Hepatic stellate cell (primary cell): Measurements from ENCODE around the gene NFYC.
"Not testable (repeated sequence)": the region's sequence is repeated elsewhere in the genome, so short reads cannot be mapped to it uniquely, and the experiment has no call there.

ENCODE experiments used
- DNase-seq: peaks from one replicate; pipeline ENCODE4 v3.0.0; 2011; ENCODE audit warnings: low spot score

Gene NFYC

DNA sequence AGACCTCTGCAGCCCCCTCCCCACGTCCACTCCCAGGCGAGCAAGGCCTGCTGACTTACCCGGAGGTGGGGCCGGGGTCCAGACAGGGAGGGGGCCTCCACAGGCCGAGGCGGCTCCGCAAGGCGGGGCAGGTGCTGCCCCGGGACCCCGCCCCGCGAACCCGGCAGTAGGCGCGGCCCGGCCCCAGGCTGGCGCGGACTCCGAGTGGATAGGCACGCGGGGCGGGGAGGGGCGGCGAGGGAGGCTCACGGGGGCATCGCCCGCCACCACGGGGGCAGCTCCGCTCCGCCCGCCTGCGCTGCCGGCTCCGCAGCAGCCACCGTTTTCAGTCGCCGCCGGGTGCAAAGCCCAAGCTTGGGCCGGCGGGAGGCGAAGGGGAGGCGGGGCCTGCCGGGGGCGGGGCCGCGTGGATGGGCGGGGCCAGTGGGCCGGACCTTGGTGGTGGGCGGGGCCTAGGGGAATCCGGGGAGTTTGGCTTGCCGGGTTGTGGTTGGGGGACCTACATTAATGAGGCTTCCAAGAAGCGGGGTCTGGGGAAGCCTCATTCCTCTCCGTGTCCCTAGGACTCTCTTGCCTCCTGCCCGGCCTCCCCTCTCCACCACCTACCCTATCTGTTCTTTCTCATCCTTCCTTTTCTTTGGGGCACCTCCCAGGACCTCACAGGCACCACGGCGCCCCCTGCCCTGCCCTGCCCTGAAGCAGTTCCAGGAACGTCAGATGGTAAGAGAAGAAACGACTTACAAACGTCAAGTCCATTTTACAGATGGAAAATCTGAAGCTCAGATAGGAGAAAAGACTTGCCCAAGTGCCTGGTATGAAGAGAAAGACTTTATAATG is 26.0 kb upstream of the NFYC start, which contains the start of gene RIMS3:
Gene RIMS3, minus strand, starts transcription at position 348 of the 837 bp plus-strand sequence. CDS start 23,757 bp downstream, outside the sequence.
- DNase-seq: peak; percentile 86

- peak; percentile 79 for DNase-seq
Measured at GRCh38 chr1:40668769-40669525, 22.6 kb upstream of the NFYC start.

DNA sequence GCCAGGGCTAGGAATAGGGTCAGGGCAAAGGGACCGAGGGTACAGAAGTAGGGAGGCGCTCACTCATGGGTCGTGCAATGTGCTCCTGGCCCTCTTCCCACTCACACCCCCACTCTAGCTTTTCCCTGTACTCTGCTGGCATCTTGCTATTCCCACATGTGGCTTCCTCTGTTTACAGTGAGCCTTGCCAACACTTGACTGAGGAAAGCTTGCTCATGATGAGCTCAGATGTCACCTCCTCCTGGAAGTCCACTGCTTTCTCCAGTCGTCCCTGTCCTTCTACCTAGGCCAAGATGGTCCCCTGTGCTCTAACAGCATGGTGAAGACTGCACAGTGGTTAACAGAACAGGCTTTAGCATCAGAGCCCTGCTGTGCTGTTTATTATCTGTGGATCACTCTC is 18.1 kb upstream of the NFYC start:
- no peak for DNase-seq

- DNase-seq: no peak
Measured at GRCh38 chr1:40676501-40676900, 15.0 kb upstream of the NFYC start.

DNA sequence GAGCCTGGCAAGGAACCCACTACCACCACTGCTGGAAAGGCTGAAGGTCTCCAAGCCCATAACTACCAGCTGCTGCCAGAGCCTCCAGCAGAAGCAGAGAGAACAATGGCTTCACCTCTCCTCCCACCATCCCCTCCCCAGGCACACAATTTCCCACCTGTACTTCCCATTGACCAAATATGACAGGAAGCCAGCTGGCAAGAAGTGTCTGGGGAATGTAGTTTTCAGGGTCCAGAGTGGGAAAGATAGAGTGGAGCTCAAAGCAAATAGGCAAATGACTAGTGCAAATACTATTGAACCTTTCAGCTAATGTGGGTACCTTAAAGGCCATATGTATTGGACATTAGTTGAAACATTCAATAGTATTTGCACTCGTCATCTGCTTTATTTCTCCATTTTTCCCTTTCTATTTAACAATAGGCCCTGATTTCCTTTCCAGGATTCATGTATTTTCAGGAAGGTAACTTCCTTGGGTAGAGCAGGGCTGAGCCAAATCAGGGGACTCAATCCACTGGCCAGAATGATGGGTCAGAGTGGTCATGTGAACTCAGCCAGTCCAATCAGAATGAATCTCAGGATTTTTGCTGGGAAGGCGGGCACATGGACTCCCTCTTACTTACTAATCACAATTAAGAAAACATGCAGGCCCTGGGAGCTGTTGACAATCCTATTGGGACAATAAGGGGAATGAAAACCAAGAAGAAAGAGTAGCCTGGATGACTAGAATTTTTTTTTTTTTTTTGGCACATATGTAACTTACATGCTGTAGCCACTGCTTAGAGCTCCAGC is 12.1 kb upstream of the NFYC start:
- no peak for DNase-seq

GRCh38 chr1:40684669-40685068 is 6.8 kb upstream of the NFYC start:
- DNase-seq: no peak

GRCh38 chr1:40687059-40687458 is 4.4 kb upstream of the NFYC start:
- no peak for DNase-seq

GRCh38 chr1:40687661-40688060 is 3.8 kb upstream of the NFYC start:
- DNase-seq: no peak

- DNase-seq: no peak
Measured at GRCh38 chr1:40689737-40690136, 1.8 kb upstream of the NFYC start.

DNA sequence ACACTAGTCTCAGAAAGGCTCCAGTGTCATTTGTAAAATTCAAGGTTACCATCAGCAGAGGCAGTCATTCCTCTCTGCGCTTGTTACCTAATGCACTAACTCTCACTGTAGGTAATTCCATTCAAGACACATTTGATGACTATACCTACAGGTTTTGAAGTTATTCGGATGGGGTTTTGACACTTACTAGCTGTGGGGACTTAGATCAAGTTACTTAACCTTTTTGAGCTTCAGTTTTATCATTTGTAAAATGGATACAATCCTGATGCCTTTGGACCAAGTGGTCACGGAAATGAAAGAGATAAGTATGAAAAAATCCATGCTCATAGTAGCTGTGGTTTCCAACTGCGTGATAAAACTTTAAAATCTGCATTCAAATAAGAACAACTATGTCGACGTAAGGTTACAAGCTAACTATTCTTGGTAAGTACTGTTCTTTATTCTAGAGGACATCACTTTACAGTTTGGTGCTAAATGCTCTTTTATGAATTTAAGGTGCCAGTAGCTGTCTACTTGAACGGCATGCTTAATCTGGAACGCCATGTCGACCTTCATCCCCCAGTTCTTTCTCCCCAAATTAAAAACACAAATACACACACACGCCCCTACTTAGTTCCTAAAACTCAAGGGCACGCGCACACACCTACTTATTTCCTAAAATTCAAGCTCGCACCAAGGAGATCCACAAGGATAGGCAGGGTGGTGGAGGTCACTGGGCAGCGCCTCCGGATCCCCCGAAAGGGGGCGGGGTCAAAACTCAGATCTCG is 550 bp upstream of the NFYC start:
- DNase-seq: no peak

GRCh38 chr1:40692429-40692895 is 958 bp downstream of the NFYC start:
- peak; percentile 22 for DNase-seq

- DNase-seq: no peak
Measured at GRCh38 chr1:40693425-40693824, 1.9 kb downstream of the NFYC start.

DNA sequence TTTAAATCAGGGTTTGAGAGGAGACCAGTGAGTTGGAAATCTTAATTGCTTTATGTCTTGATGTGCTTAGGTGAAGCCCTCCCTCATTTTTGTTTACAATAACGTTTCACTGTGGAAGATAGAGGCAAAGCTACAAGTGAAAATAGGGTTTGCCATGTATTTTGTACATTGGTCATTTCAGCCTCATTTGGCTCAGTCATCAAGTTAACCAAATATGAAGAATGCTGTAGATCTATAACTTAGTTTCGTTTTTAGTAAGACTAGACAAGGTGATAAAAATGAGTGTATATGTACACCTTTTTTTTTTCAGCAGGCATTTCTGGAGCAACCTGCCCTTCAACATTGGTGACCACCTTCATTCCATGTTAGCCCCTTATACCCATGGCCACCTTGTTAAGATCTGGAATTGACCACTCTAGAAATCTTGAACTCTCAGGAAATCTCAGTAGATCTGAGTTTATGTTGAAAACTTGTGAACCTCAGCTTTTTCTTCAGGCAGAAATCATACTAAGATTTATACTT is 2.9 kb downstream of the NFYC start:
- no peak for DNase-seq

- no peak for DNase-seq
Measured at GRCh38 chr1:40696294-40696693, 4.8 kb downstream of the NFYC start.

DNA sequence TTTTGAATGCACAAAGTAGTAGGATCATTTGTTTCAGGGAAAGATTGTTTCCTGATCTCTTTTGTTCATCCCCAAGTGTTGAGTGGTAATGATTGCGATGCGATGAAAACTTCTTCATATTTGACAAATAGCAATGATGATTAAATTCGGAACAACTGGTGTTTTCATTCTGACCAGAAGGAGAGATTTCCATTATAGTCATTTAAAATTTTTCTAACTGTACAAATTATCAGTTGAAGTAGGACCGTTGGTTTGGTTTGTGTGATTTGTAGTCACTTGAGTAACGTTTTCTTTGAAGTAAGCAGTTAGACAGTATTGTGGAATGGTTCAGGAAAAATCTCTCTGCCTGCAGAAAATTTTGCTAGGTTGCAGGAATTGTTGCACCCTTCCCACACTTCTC is 5.9 kb downstream of the NFYC start:
- no peak for DNase-seq

- no peak for DNase-seq
Measured at GRCh38 chr1:40699787-40700186, 8.3 kb downstream of the NFYC start.

GRCh38 chr1:40701684-40702083 is 10.2 kb downstream of the NFYC start:
- no peak for DNase-seq

- DNase-seq: not testable (repeated sequence)
Measured at GRCh38 chr1:40702810-40703209, 11.3 kb downstream of the NFYC start.

GRCh38 chr1:40703316-40703715 is 11.8 kb downstream of the NFYC start:
- peak; percentile 69 for DNase-seq

GRCh38 chr1:40704817-40705733 is 13.6 kb downstream of the NFYC start:
- no peak for DNase-seq
